NCI-H1092 (cell line): ENCODE measurements around the gene AMPH.
A peak's percentile ranks its signal among the peaks of the same experiment; 100 is the strongest.

Experiments used
- DNase-seq: peaks from one replicate; lab custom pipeline; 2025; lab: John Stamatoyannopoulos, UW

The AMPH gene

GRCh38 chr7:38462819-38463218, 168.4 kb downstream of the AMPH start:
- DNase-seq: no peak

- DNase-seq: no peak
These were observed 169.3 kb downstream of the AMPH start for GRCh38 chr7:38461887-38462286.

GRCh38 chr7:38453826-38454225, 177.3 kb downstream of the AMPH start:
- no peak for DNase-seq

- no peak for DNase-seq
These were observed 178.0 kb downstream of the AMPH start for GRCh38 chr7:38453168-38453567.

GRCh38 chr7:38452681-38453108, 178.5 kb downstream of the AMPH start:
- no peak for DNase-seq

- peak; percentile 51 for DNase-seq
These were observed 179.3 kb downstream of the AMPH start for GRCh38 chr7:38451840-38452239.

GRCh38 chr7:38448584-38449234, 182.5 kb downstream of the AMPH start:
- no peak for DNase-seq

- no peak for DNase-seq
These were observed 183.1 kb downstream of the AMPH start for GRCh38 chr7:38448054-38448453.

GRCh38 chr7:38438970-38439369, 192.2 kb downstream of the AMPH start:
- DNase-seq: no peak

GRCh38 chr7:38432671-38433070, 198.5 kb downstream of the AMPH start:
- DNase-seq: no peak

GRCh38 chr7:38432080-38432479, 199.1 kb downstream of the AMPH start:
- no peak for DNase-seq

- DNase-seq: no peak
These were observed 202.1 kb downstream of the AMPH start for GRCh38 chr7:38429057-38429456.

- DNase-seq: no peak
These were observed 203.1 kb downstream of the AMPH start for GRCh38 chr7:38428041-38428440.

- no peak for DNase-seq
These were observed 203.8 kb downstream of the AMPH start for GRCh38 chr7:38427279-38427955.

- no peak for DNase-seq
These were observed 205.7 kb downstream of the AMPH start for GRCh38 chr7:38425509-38425908.

GRCh38 chr7:38424750-38425463, 206.3 kb downstream of the AMPH start:
- no peak for DNase-seq

GRCh38 chr7:38413784-38414183, 217.4 kb downstream of the AMPH start:
- no peak for DNase-seq

GRCh38 chr7:38411404-38411803, 219.8 kb downstream of the AMPH start:
- DNase-seq: no peak

- peak; percentile 24 for DNase-seq
These were observed 221.1 kb downstream of the AMPH start for GRCh38 chr7:38410056-38410455.

GRCh38 chr7:38409531-38409930, 221.6 kb downstream of the AMPH start:
- DNase-seq: no peak

GRCh38 chr7:38398725-38399321, 232.3 kb downstream of the AMPH start:
- DNase-seq: peak; percentile 24

GRCh38 chr7:38396852-38397251, 234.3 kb downstream of the AMPH start:
- DNase-seq: no peak
